ENCODE data around the gene SLC31A2. TPM values are rescaled to one million over a fixed set of nuclear protein-coding genes. Genes with fewer than 3 reads are reported as not detected.

Gene SLC31A2
- polyA plus RNA-seq, 3 donors, result 82.9 to 247 (median 188) TPM

- H3K4me1 ChIP-seq (ENCODE audit: control insufficient read depth in 1 of 2, insufficient read depth in 2 of 2, low read length in 2 of 2), result peaks cover 30 to 39% of the 10 kb centered on the region in 2 donors
- intact Hi-C loops (cut with micrococcal nuclease), result no loop called here
- no peak overlapping the region for H3K4me3 Mint-ChIP-seq
- no peaks in the 10 kb centered on the region for H3K27me3 ChIP-seq (ENCODE audit: control insufficient read depth in 2 of 2, insufficient read depth in 2 of 2, low read length in 2 of 2)
- WGBS (ENCODE audit: insufficient coverage), result no CpG with 5 or more reads among the region's 2 CpGs
- no peak overlapping the region for H3K4me3 ChIP-seq (replicated peaks in 1 of 3; ENCODE audit: low read depth in 2 of 3, low read length in 3 of 3)
- no peak overlapping the region for H2AFZ ChIP-seq (ENCODE audit: insufficient read depth, low read depth, low read length, poor library complexity, severe bottlenecking)
- peaks cover 78% of the 10 kb centered on the region in 2 donors for H3K36me3 ChIP-seq (replicated peaks in 1 of 2; ENCODE audit: control insufficient read depth in 1 of 2, insufficient read depth in 2 of 2, low read length in 2 of 2)
- peak overlapping the region in 1 of 2 donors; percentile 92 for H3K27ac ChIP-seq (ENCODE audit: low read depth in 1 of 2, low read length in 2 of 2)
- H3K9me3 ChIP-seq (replicated peaks in 1 of 2; ENCODE audit: control insufficient read depth in 1 of 2, insufficient read depth in 1 of 2, low read length in 2 of 2), result no peaks in the 10 kb centered on the region
- H3K27me3 Mint-ChIP-seq (ENCODE audit: low read depth in 3 of 3), result no peaks in the 10 kb centered on the region
- peak in 2 of 3 donors; percentile 15 to 58 for DNase-seq
- TF ChIP-seq, protein P1, sequence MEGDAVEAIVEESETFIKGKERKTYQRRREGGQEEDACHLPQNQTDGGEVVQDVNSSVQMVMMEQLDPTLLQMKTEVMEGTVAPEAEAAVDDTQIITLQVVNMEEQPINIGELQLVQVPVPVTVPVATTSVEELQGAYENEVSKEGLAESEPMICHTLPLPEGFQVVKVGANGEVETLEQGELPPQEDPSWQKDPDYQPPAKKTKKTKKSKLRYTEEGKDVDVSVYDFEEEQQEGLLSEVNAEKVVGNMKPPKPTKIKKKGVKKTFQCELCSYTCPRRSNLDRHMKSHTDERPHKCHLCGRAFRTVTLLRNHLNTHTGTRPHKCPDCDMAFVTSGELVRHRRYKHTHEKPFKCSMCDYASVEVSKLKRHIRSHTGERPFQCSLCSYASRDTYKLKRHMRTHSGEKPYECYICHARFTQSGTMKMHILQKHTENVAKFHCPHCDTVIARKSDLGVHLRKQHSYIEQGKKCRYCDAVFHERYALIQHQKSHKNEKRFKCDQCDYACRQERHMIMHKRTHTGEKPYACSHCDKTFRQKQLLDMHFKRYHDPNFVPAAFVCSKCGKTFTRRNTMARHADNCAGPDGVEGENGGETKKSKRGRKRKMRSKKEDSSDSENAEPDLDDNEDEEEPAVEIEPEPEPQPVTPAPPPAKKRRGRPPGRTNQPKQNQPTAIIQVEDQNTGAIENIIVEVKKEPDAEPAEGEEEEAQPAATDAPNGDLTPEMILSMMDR (IDR thresholded peaks at IDR 0.05), result no peak
- H3K79me2 ChIP-seq (ENCODE audit: insufficient read depth, low read length), result peaks cover 69% of the 10 kb centered on the region
- peaks cover 79% of the 10 kb centered on the region in 2 donors for H3K36me3 Mint-ChIP-seq
- H3K27ac Mint-ChIP-seq, result peak overlapping the region in 6 of 7 donors; percentile 1 to 86 (median 42)
- no peak overlapping the region for H3K9ac ChIP-seq (ENCODE audit: insufficient read depth, low read length, poor library complexity, severe bottlenecking)
- peaks cover 46% of the 10 kb centered on the region for H3K4me1 Mint-ChIP-seq
- H3K4me2 ChIP-seq (replicated peaks; ENCODE audit: extremely low read depth, low read length, poor library complexity, severe bottlenecking), result no peak overlapping the region
- peaks cover 30% of the 10 kb centered on the region for H4K20me1 ChIP-seq (ENCODE audit: insufficient read depth, low read length)
- H3K9me3 Mint-ChIP-seq, result no peaks in the 10 kb centered on the region
Measured at GRCh38 chr9:113184539-113184938, 33.7 kb downstream of the SLC31A2 start.

- intact Hi-C loops (cut with micrococcal nuclease), result loop anchor here (5.0 kb wide), 1 partner anchor 33 kb away; the partner anchor contains the start of gene SLC31A2 (in 2 of the 2)
- Histone ChIP-seq H3K4me2 (replicated peaks; ENCODE audit: extremely low read depth, low read length, poor library complexity, severe bottlenecking) (no peak overlapping the region), H2AFZ (ENCODE audit: insufficient read depth, low read depth, low read length, poor library complexity, severe bottlenecking) (no peak overlapping the region), H3K4me1 (ENCODE audit: control insufficient read depth in 1 of 2, insufficient read depth in 2 of 2, low read length in 2 of 2) (peaks cover 34 to 46% of the 10 kb centered on the region in 2 donors), H3K9me3 (replicated peaks in 1 of 2; ENCODE audit: control insufficient read depth in 1 of 2, insufficient read depth in 1 of 2, low read length in 2 of 2) (no peaks in the 10 kb centered on the region), H3K79me2 (ENCODE audit: insufficient read depth, low read length) (peaks cover 71% of the 10 kb centered on the region), H3K27ac (ENCODE audit: low read depth in 1 of 2, low read length in 2 of 2) (peak overlapping the region in 1 of 2 donors; percentile 92), H4K20me1 (ENCODE audit: insufficient read depth, low read length) (peaks cover 24% of the 10 kb centered on the region), H3K4me3 (replicated peaks in 1 of 3; ENCODE audit: low read depth in 2 of 3, low read length in 3 of 3) (no peak overlapping the region), H3K27me3 (ENCODE audit: control insufficient read depth in 2 of 2, insufficient read depth in 2 of 2, low read length in 2 of 2) (no peaks in the 10 kb centered on the region), H3K9ac (ENCODE audit: insufficient read depth, low read length, poor library complexity, severe bottlenecking) (no peak overlapping the region), H3K36me3 (replicated peaks in 1 of 2; ENCODE audit: control insufficient read depth in 1 of 2, insufficient read depth in 2 of 2, low read length in 2 of 2) (peaks cover 75 to 76% of the 10 kb centered on the region in 2 donors)
- 97% methylated on average over 3 of the region's 4 CpGs for WGBS (ENCODE audit: insufficient coverage)
- Mint-ChIP-seq H3K27me3 (ENCODE audit: low read depth in 3 of 3) (no peaks in the 10 kb centered on the region), H3K4me3 (no peak overlapping the region), H3K9me3 (no peaks in the 10 kb centered on the region), H3K36me3 (peaks cover 78 to 79% of the 10 kb centered on the region in 2 donors), H3K4me1 (peaks cover 51% of the 10 kb centered on the region), H3K27ac (peak overlapping the region in 4 of 7 donors; percentile 30 to 86 (median 72))
- no peak for DNase-seq
- TF ChIP-seq, protein P1 (IDR thresholded peaks at IDR 0.05), result no peak
Measured at GRCh38 chr9:113185271-113185670, 34.5 kb downstream of the SLC31A2 start.

Measured in CD14-positive monocyte (primary cell).